ENCODE data around the gene ALDOB.
A peak's percentile ranks its signal among the peaks of the same experiment; 100 is the strongest.

The ALDOB gene

GRCh38 chr9:101466863-101467262 is 31.3 kb upstream of the ALDOB start:
- Histone ChIP-seq H2AK5ac (ENCODE audit: low read length) (no peak overlapping the region), H4K12ac (ENCODE audit: low read depth, low read length) (no peak overlapping the region), H3K27ac (ENCODE audit: low read depth, low read length) (no peak overlapping the region), H3K36me3 (ENCODE audit: control insufficient read depth in 1 of 2, insufficient read depth in 2 of 2, low read length in 2 of 2) (no peaks in the 10 kb centered on the region), H3K9ac (ENCODE audit: low read length) (no peak overlapping the region), H2BK120ac (ENCODE audit: insufficient read depth, low read length, poor library complexity) (no peak overlapping the region), H3K27me3 (ENCODE audit: insufficient read depth, low read length) (no peaks in the 10 kb centered on the region), H4K8ac (ENCODE audit: low read depth, low read length) (no peak overlapping the region), H3K4ac (ENCODE audit: low read depth, low read length) (no peak overlapping the region), H2BK12ac (ENCODE audit: low read length) (no peak overlapping the region), H3K79me1 (ENCODE audit: low read length) (no peaks in the 10 kb centered on the region), H4K91ac (ENCODE audit: low read depth, low read length) (no peak overlapping the region), H2BK5ac (ENCODE audit: low read depth, low read length, poor library complexity) (no peak overlapping the region), H3K4me1 (ENCODE audit: control insufficient read depth in 1 of 2, insufficient read depth in 2 of 2, low read length in 2 of 2) (peaks cover 0 to 2% of the 10 kb centered on the region in 2 experiments), H3K9me3 (ENCODE audit: insufficient read depth, low read depth, low read length) (no peaks in the 10 kb centered on the region), H3K79me2 (ENCODE audit: control insufficient read depth, insufficient read depth, low read length, poor library complexity) (no peaks in the 10 kb centered on the region), H3K23ac (ENCODE audit: low read length) (no peak overlapping the region), H3K14ac (ENCODE audit: low read length) (no peak overlapping the region), H2AFZ (ENCODE audit: insufficient read depth, low read length, poor library complexity) (no peak overlapping the region), H3K18ac (ENCODE audit: low read length) (no peak overlapping the region), H3K4me3 (ENCODE audit: low read depth, low read length) (no peak overlapping the region), H3K4me2 (ENCODE audit: low read length) (no peak overlapping the region)
- no peak for DNase-seq
- WGBS (ENCODE audit: extremely low coverage, insufficient coverage, insufficient read length): no CpG with 5 or more reads among the region's 2 CpGs

- H3K4me1 ChIP-seq (ENCODE audit: control insufficient read depth in 1 of 2, insufficient read depth in 2 of 2, low read length in 2 of 2): peaks cover 0 to 2% of the 10 kb centered on the region in 2 experiments
- no peaks in the 10 kb centered on the region for H3K27me3 ChIP-seq (ENCODE audit: insufficient read depth, low read length)
- no peak overlapping the region for H3K18ac ChIP-seq (ENCODE audit: low read length)
- DNase-seq: peak; percentile 12 to 52
- no peak overlapping the region for H4K12ac ChIP-seq (ENCODE audit: low read depth, low read length)
- H3K4me2 ChIP-seq (ENCODE audit: low read length): no peak overlapping the region
- H3K9ac ChIP-seq (ENCODE audit: low read length): no peak overlapping the region
- H3K27ac ChIP-seq (ENCODE audit: low read depth, low read length): no peak overlapping the region
- no peak overlapping the region for H3K23ac ChIP-seq (ENCODE audit: low read length)
- WGBS (ENCODE audit: extremely low coverage, insufficient coverage, insufficient read length): no CpG with 5 or more reads among the region's 6 CpGs
- no peaks in the 10 kb centered on the region for H3K79me1 ChIP-seq (ENCODE audit: low read length)
- H3K36me3 ChIP-seq (ENCODE audit: control insufficient read depth in 1 of 2, insufficient read depth in 2 of 2, low read length in 2 of 2): no peaks in the 10 kb centered on the region
- no peak overlapping the region for H2BK12ac ChIP-seq (ENCODE audit: low read length)
- no peak overlapping the region for H2AK5ac ChIP-seq (ENCODE audit: low read length)
- no peaks in the 10 kb centered on the region for H3K79me2 ChIP-seq (ENCODE audit: control insufficient read depth, insufficient read depth, low read length, poor library complexity)
- no peak overlapping the region for H3K14ac ChIP-seq (ENCODE audit: low read length)
- H4K91ac ChIP-seq (ENCODE audit: low read depth, low read length): no peak overlapping the region
- no peak overlapping the region for H3K4ac ChIP-seq (ENCODE audit: low read depth, low read length)
- no peak overlapping the region for H4K8ac ChIP-seq (ENCODE audit: low read depth, low read length)
- H2BK5ac ChIP-seq (ENCODE audit: low read depth, low read length, poor library complexity): no peak overlapping the region
- H3K9me3 ChIP-seq (ENCODE audit: insufficient read depth, low read depth, low read length): no peaks in the 10 kb centered on the region
- no peak overlapping the region for H2BK120ac ChIP-seq (ENCODE audit: insufficient read depth, low read length, poor library complexity)
- no peak overlapping the region for H3K4me3 ChIP-seq (ENCODE audit: low read depth, low read length)
- H2AFZ ChIP-seq (ENCODE audit: insufficient read depth, low read length, poor library complexity): no peak overlapping the region
Measured at GRCh38 chr9:101465326-101465915, 29.8 kb upstream of the ALDOB start.

- Histone ChIP-seq H2BK120ac (ENCODE audit: insufficient read depth, low read length, poor library complexity) (no peak overlapping the region), H3K4me3 (ENCODE audit: low read depth, low read length) (no peak overlapping the region), H4K12ac (ENCODE audit: low read depth, low read length) (no peak overlapping the region), H4K91ac (ENCODE audit: low read depth, low read length) (no peak overlapping the region), H3K79me2 (ENCODE audit: control insufficient read depth, insufficient read depth, low read length, poor library complexity) (no peaks in the 10 kb centered on the region), H2BK12ac (ENCODE audit: low read length) (no peak overlapping the region), H3K27me3 (ENCODE audit: insufficient read depth, low read length) (no peaks in the 10 kb centered on the region), H3K4me2 (ENCODE audit: low read length) (no peak overlapping the region), H3K9ac (ENCODE audit: low read length) (no peak overlapping the region), H3K9me3 (ENCODE audit: insufficient read depth, low read depth, low read length) (no peaks in the 10 kb centered on the region), H3K36me3 (ENCODE audit: control insufficient read depth in 1 of 2, insufficient read depth in 2 of 2, low read length in 2 of 2) (no peaks in the 10 kb centered on the region), H3K23ac (ENCODE audit: low read length) (no peak overlapping the region), H2BK5ac (ENCODE audit: low read depth, low read length, poor library complexity) (no peak overlapping the region), H2AK5ac (ENCODE audit: low read length) (no peak overlapping the region), H3K27ac (ENCODE audit: low read depth, low read length) (no peak overlapping the region), H4K8ac (ENCODE audit: low read depth, low read length) (no peak overlapping the region), H3K4me1 (ENCODE audit: control insufficient read depth in 1 of 2, insufficient read depth in 2 of 2, low read length in 2 of 2) (peaks cover 0 to 2% of the 10 kb centered on the region in 2 experiments), H3K18ac (ENCODE audit: low read length) (no peak overlapping the region), H3K14ac (ENCODE audit: low read length) (no peak overlapping the region), H3K4ac (ENCODE audit: low read depth, low read length) (no peak overlapping the region), H3K79me1 (ENCODE audit: low read length) (no peaks in the 10 kb centered on the region), H2AFZ (ENCODE audit: insufficient read depth, low read length, poor library complexity) (no peak overlapping the region)
- no peak for DNase-seq
- no CpG with 5 or more reads among the region's 2 CpGs for WGBS (ENCODE audit: extremely low coverage, insufficient coverage, insufficient read length)
Measured at GRCh38 chr9:101463397-101463796, 27.8 kb upstream of the ALDOB start.

GRCh38 chr9:101462558-101462957 is 27.0 kb upstream of the ALDOB start:
- Histone ChIP-seq H3K36me3 (ENCODE audit: control insufficient read depth in 1 of 2, insufficient read depth in 2 of 2, low read length in 2 of 2) (no peaks in the 10 kb centered on the region), H4K91ac (ENCODE audit: low read depth, low read length) (no peak overlapping the region), H2AK5ac (ENCODE audit: low read length) (no peak overlapping the region), H2BK12ac (ENCODE audit: low read length) (no peak overlapping the region), H3K18ac (ENCODE audit: low read length) (no peak overlapping the region), H2BK5ac (ENCODE audit: low read depth, low read length, poor library complexity) (no peak overlapping the region), H3K4me1 (ENCODE audit: control insufficient read depth in 1 of 2, insufficient read depth in 2 of 2, low read length in 2 of 2) (peaks cover 0 to 2% of the 10 kb centered on the region in 2 experiments), H3K27me3 (ENCODE audit: insufficient read depth, low read length) (no peaks in the 10 kb centered on the region), H3K4ac (ENCODE audit: low read depth, low read length) (no peak overlapping the region), H3K4me2 (ENCODE audit: low read length) (no peak overlapping the region), H2BK120ac (ENCODE audit: insufficient read depth, low read length, poor library complexity) (no peak overlapping the region), H3K23ac (ENCODE audit: low read length) (no peak overlapping the region), H3K79me2 (ENCODE audit: control insufficient read depth, insufficient read depth, low read length, poor library complexity) (no peaks in the 10 kb centered on the region), H3K9ac (ENCODE audit: low read length) (no peak overlapping the region), H3K27ac (ENCODE audit: low read depth, low read length) (no peak overlapping the region), H2AFZ (ENCODE audit: insufficient read depth, low read length, poor library complexity) (no peak overlapping the region), H3K9me3 (ENCODE audit: insufficient read depth, low read depth, low read length) (no peaks in the 10 kb centered on the region), H3K79me1 (ENCODE audit: low read length) (no peaks in the 10 kb centered on the region), H3K14ac (ENCODE audit: low read length) (no peak overlapping the region), H3K4me3 (ENCODE audit: low read depth, low read length) (no peak overlapping the region), H4K8ac (ENCODE audit: low read depth, low read length) (no peak overlapping the region), H4K12ac (ENCODE audit: low read depth, low read length) (no peak overlapping the region)
- no CpG with 5 or more reads among the region's 5 CpGs for WGBS (ENCODE audit: extremely low coverage, insufficient coverage, insufficient read length)
- no peak for DNase-seq

All from trophoblast cell (in vitro differentiated cells and primary cell).